GM12801 (cell line): ENCODE results near the gene SMIM13.

Source experiments
- TF ChIP-seq, protein P1 (sequence below): IDR thresholded peaks from one replicate; pipeline ENCODE4 v1.5.1; 2011; ENCODE audit warnings: control low read depth; ENCODE audit not compliant: insufficient read length; ENCODE audit errors: extremely low read depth

SMIM13 gene

DNA sequence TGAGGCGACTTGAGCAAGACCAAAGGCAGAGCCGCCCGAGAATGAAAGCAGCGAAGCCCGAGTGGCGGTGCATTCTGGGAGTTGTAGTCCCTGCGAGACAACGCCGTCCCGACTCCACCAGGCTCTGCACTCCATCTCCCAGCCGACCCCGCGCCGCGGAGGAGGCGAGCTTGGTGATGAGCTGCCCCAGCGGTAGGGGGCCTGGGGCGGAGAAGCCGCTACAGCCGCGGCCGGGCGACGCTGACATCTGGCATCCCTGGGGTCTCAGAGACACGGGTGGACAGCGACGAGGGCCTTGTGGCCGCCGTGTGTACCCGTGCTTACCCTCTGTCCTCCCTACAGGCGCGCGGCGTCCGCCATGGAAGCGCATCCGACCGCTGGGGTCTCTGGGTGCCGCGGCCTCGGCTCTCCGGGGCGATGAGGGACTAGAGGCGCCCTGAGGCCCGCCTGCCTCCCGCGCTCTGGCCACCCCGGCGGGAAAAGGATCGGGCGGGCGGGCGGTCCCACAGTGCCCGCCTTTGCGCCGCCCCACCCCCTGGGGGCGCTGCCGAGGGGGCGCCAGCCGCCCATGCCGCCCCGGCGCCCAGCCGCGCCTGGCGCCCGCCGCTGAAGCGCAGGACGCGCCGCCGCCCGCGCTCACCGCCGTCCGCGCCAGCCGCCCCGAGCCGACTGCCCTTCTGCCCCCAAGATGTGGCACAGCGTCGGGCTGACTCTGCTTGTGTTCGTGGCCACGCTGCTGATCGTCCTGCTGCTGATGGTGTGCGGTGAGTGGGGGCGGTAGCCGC lies at the start of gene SMIM13:
TSS of gene SMIM13 (plus strand) at position 209 of the 785 bp plus-strand sequence. CDS start at position 689, 480 bp downstream.
- TF ChIP-seq, protein P1, sequence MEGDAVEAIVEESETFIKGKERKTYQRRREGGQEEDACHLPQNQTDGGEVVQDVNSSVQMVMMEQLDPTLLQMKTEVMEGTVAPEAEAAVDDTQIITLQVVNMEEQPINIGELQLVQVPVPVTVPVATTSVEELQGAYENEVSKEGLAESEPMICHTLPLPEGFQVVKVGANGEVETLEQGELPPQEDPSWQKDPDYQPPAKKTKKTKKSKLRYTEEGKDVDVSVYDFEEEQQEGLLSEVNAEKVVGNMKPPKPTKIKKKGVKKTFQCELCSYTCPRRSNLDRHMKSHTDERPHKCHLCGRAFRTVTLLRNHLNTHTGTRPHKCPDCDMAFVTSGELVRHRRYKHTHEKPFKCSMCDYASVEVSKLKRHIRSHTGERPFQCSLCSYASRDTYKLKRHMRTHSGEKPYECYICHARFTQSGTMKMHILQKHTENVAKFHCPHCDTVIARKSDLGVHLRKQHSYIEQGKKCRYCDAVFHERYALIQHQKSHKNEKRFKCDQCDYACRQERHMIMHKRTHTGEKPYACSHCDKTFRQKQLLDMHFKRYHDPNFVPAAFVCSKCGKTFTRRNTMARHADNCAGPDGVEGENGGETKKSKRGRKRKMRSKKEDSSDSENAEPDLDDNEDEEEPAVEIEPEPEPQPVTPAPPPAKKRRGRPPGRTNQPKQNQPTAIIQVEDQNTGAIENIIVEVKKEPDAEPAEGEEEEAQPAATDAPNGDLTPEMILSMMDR = no peak

DNA sequence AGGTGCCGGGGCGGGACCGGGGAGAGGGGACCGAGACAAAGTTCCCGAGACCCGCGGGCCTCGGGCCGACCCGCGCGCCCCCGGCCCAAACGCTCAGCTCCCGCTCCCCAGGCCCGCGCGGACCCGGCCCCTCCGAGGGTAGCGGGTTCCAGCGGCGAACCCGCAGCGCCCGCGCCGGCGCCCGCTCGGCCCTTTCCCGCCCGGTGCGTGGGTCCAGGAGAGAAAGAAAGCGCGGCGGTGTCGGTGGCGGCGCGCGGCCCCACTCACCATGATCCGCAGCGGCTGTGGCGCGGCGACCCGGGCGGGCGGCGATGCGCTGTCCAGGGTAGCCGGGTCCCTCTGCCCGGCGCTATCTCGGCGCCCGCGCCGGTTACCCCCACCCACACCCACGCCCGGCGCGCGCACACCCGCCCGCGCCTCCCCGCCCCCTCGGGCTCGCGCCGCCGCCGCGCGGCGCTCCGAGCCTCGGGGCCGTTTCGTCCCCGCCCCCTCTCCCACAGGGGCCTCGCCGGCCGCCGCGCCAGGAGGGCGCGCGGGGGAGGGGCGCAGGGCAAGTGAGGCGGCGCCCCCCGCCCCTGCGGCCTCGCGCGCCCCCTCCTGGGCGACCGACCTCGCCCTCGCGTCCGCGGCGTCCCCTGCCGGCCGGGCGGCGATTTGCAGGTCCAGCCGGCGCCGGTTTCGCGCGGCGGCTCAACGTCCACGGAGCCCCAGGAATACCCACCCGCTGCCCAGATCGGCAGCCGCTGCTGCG lies 49.5 kb upstream of the SMIM13 start, which contains the start of gene ELOVL2:
TSS of gene ELOVL2 (minus strand) at position 345 of the 751 bp plus-strand sequence. CDS start at position 270, 75 bp downstream.
- TF ChIP-seq, protein P1 = no peak

DNA sequence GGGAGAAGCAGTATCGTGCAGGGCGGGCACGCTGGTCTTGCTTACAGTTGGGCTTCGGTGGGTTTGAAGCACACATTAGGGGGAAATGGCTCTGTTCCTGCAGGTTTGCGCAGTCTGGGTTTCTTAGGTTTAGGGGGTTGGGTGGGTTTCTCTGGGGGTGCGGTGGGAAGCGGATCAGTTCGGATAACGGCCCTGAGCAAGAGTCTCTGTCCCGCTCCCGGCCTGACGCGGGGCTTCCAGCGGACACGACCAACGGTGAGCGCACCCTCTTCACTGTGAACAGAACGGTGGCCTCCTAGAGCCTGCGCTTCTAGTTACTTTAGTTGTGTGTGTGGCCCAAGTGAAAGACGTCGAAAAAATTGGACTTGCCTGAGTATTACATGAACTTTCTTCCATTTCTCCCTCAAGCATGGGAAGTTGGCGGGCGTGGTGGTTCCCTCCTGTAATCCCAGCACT lies 48.9 kb upstream of the SMIM13 start:
- TF ChIP-seq, protein P1 = no peak

DNA sequence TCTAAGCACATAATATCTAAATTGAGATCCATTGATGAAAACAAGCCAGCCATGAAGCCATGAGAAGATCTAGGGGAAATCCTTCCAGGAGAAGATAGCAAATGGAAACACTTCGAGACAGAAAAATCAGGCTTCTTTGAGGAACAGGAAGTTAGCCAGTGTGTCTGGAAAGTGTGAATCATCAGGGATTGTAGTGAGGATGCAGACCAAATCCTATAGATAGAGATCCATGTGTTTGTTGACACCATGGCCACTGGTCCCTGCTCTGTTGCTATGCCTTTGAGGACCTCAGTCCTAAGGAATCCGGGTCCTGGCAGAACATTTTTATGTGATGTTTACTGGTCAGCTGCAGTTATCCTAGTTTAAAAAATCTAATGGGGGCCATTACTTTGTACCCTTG lies 42.9 kb upstream of the SMIM13 start:
- TF ChIP-seq, protein P1 = no peak

DNA sequence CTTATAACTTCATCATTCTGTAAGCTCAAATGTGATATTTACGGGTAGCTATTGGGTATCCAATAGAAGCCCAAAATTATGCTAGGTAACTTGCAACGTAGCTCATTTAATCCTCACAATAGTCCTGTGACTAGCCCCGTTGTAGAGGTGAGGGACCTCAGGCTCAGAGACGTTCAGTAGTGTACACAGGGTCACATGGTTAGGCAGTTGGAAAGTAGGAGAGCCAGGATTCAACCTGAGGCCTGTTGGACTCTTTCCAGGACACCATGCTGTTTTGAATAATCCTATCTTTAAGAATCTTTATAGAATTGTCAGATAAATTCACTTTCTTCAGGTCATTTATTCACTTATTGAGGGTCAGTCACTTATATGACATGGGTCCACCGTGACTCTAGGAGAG lies 40.3 kb upstream of the SMIM13 start:
- TF ChIP-seq, protein P1 = no peak

DNA sequence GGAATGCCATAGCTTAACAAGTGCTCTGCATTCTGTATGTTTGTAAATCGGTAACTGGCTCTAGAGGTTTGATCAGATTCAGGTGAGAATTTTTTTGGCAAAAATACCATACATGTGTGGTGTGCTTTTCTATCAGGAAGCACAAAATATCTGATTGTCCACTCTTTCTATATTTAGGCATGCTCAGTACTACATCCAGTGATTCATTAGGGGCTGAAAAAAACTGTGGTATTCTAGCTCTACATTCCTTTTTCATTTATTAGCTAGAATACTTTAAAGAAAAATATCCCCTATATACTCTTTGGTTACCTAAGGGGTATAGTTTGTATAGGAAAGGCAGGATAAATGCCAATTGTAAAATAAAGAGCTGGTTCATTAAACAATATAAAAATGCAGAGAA lies 38.9 kb upstream of the SMIM13 start:
- TF ChIP-seq, protein P1 = no peak

DNA sequence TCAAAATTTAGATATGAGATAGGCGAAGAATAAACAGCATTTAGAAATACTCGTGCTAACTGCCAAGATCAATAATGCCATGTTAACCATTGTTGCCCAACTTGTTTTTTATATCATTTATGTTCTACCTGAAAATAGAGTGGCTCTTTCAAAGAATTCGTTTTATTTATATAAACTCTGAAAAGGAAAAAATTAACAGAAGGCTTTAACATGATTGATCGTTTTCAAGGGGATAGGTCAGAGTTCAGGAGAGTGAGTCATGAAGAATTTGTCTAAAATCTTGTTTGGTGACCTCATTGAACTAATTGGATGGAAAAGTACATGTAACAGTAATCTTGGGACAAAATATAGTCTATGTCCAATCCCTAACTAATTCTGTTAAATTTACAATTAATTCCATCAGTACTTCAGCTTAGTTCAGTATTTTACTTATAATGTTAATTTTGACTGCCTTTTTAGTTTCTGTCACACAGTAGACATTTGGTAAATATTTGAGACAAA lies 38.5 kb upstream of the SMIM13 start:
- TF ChIP-seq, protein P1 = no peak
